Measurements from ENCODE around the gene TXN2.

DNA sequence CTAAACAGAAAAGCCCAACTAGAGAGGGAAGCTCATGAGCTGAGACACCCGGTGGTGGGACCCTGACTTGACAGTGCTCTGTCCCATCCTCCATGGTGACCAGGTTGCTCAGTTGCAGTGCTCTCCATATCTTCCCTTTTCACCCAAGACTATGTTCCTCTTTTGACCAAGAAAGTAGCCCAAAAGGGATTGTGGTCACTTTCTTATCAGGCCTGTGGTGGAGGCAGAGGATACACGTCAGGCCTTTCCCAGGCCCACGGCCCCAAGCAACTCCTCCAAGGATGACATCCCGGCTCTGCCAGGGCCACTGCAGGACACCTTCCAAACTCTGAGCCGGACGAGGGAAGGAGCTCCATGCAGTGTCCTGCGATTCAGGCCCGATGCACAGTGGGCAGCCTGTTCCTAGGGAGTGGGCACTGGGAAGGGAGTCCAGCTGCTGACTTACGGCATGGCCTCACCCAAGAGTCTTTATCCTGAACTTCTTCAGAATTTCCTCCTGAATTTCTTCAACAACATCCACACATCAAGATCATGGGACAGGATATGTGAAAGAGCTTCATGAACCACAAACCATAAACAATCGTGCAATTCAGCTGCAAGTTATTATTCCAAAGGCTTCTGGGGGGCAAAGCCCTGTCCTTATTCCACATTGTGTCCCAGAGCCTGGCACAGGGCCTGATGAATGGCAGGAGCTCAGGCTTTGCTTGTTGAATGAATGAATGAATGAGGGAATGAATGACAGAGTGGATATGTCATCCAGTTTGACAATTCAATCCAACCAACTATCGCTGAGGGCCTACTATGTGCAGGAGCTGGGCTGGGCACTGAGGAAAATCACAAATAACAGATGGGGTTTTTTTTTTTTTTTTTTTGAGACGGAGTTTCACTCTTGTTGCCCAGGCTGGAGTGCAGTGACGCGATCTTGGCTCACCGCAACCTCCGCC lies 57.7 kb downstream of the TXN2 start:
- TF ChIP-seq CREB1 (CRISPR knock-in tag; IDR thresholded peaks at IDR 0.05; ENCODE audit: low read depth) (no peak), EZH2 (IDR thresholded peaks at IDR 0.05; ENCODE audit: low read depth, unreplicated experiment) (no peak), ZNF114 (CRISPR knock-in tag; IDR thresholded peaks at IDR 0.05) (no peak), EZH2phosphoT487 (IDR thresholded peaks at IDR 0.05; ENCODE audit: unreplicated experiment) (no peak), POLR2AphosphoS5 (IDR thresholded peaks at IDR 0.05; ENCODE audit: low read depth) (no peak)
- TF ChIP-seq, protein P1, sequence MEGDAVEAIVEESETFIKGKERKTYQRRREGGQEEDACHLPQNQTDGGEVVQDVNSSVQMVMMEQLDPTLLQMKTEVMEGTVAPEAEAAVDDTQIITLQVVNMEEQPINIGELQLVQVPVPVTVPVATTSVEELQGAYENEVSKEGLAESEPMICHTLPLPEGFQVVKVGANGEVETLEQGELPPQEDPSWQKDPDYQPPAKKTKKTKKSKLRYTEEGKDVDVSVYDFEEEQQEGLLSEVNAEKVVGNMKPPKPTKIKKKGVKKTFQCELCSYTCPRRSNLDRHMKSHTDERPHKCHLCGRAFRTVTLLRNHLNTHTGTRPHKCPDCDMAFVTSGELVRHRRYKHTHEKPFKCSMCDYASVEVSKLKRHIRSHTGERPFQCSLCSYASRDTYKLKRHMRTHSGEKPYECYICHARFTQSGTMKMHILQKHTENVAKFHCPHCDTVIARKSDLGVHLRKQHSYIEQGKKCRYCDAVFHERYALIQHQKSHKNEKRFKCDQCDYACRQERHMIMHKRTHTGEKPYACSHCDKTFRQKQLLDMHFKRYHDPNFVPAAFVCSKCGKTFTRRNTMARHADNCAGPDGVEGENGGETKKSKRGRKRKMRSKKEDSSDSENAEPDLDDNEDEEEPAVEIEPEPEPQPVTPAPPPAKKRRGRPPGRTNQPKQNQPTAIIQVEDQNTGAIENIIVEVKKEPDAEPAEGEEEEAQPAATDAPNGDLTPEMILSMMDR (conservative IDR thresholded peaks at IDR 0.05; ENCODE audit: low read depth in 2 of 2) = peak; percentile 10 to 25; a peak in 1 of 4 replicates
- TF ChIP-seq, protein P2, sequence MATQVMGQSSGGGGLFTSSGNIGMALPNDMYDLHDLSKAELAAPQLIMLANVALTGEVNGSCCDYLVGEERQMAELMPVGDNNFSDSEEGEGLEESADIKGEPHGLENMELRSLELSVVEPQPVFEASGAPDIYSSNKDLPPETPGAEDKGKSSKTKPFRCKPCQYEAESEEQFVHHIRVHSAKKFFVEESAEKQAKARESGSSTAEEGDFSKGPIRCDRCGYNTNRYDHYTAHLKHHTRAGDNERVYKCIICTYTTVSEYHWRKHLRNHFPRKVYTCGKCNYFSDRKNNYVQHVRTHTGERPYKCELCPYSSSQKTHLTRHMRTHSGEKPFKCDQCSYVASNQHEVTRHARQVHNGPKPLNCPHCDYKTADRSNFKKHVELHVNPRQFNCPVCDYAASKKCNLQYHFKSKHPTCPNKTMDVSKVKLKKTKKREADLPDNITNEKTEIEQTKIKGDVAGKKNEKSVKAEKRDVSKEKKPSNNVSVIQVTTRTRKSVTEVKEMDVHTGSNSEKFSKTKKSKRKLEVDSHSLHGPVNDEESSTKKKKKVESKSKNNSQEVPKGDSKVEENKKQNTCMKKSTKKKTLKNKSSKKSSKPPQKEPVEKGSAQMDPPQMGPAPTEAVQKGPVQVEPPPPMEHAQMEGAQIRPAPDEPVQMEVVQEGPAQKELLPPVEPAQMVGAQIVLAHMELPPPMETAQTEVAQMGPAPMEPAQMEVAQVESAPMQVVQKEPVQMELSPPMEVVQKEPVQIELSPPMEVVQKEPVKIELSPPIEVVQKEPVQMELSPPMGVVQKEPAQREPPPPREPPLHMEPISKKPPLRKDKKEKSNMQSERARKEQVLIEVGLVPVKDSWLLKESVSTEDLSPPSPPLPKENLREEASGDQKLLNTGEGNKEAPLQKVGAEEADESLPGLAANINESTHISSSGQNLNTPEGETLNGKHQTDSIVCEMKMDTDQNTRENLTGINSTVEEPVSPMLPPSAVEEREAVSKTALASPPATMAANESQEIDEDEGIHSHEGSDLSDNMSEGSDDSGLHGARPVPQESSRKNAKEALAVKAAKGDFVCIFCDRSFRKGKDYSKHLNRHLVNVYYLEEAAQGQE (IDR thresholded peaks at IDR 0.05; ENCODE audit: unreplicated experiment) = no peak

All from GM23338 (cell line).